Lung (tissue), 12 donors: ENCODE results near the gene EYS. TPM values are rescaled to one million over a fixed set of nuclear protein-coding genes. Genes with fewer than 3 reads are reported as not detected.

Experiments used
- ATAC-seq: fragments of 200-7000 bp; cut with Tn5 transposase; one replicate; pipeline ENCODE4 v1.9.1; 2020; ENCODE audit warnings: moderate number of reproducible peaks; ENCODE audit not compliant: insufficient read depth, low FRiP score
- DNase-seq, 3 donors: peaks; one replicate each; pipeline ENCODE4 v3.0.0-alpha.2; 2013 to 2017
- H3K27ac ChIP-seq, 2 donors: one replicate each; pipeline ENCODE4 v1.5.1; 2013; ENCODE audit warnings: mild to moderate bottlenecking in 2 of 2, moderate library complexity in 2 of 2, control low read depth in 1 of 2, inconsistent platforms in 1 of 2, low read depth in 1 of 2, low read length in 1 of 2
- H3K27me3 ChIP-seq, 3 donors: one replicate each; pipeline ENCODE4 v1.5.1; 2013; ENCODE audit warnings: low read length in 2 of 3; ENCODE audit not compliant: control insufficient read depth in 3 of 3, insufficient read depth in 3 of 3
- H3K36me3 ChIP-seq, 4 donors: one replicate each; pipeline ENCODE4 v1.5.1; 2013; ENCODE audit warnings: low read length in 4 of 4, mild to moderate bottlenecking in 1 of 4, moderate library complexity in 1 of 4; ENCODE audit not compliant: control insufficient read depth in 4 of 4, insufficient read depth in 4 of 4
- H3K4me1 ChIP-seq, 5 donors: one replicate each; pipeline ENCODE4 v1.5.1; 2013; ENCODE audit warnings: low read length in 5 of 5, mild to moderate bottlenecking in 2 of 5, moderate library complexity in 1 of 5; ENCODE audit not compliant: control insufficient read depth in 5 of 5, insufficient read depth in 5 of 5
- H3K4me3 ChIP-seq: one replicate; pipeline ENCODE4 v1.5.1; 2013; ENCODE audit warnings: mild to moderate bottlenecking, control low read depth, moderate library complexity
- H3K9ac ChIP-seq, 2 donors: one replicate each; pipeline ENCODE4 v1.5.1; 2013; ENCODE audit warnings: low read length in 2 of 2, control low read depth in 1 of 2; ENCODE audit not compliant: insufficient read depth in 1 of 2
- H3K9me3 ChIP-seq, 4 donors: one replicate each; pipeline ENCODE4 v1.5.1; 2013; ENCODE audit warnings: low read length in 3 of 4, mild to moderate bottlenecking in 1 of 4, moderate library complexity in 1 of 4; ENCODE audit not compliant: control insufficient read depth in 4 of 4, insufficient read depth in 3 of 4
- WGBS, 2 donors: extraction: QIAGEN DNeasy Blood & Tissue Kit; methylation state at CpG; one replicate each; pipeline ENCODE4 v1.1.7; 2013; 5-methylcytosine and 5-hydroxymethylcytosine counted together
- polyA plus RNA-seq, 2 donors: library from polyadenylated mRNA; stranded (reverse); fragments of 200-250 nt; gene quantifications; one replicate each; pipeline ENCODE4 v1.2.1, GENCODE V29; 2013
- total RNA-seq, 2 donors: library from RNA; depleted of rRNA in 1 of 2; stranded (reverse); fragments of >200 nt in 1 of 2; gene quantifications; one replicate each; pipeline ENCODE4 v1.2.1, GENCODE V29; 2014 to 2021
- TF ChIP-seq, protein P1 (sequence below): IDR thresholded peaks from 2 replicates; pipeline ENCODE4 v1.5.1; 2012; ENCODE audit warnings: mild to moderate bottlenecking; ENCODE audit errors: control extremely low read depth, extremely low read depth
- donor health status: control.
- donor health status: control.
- donor health status: Bipolar disorder and iron deficiency.
- donor health status: healthy.
- donor health status: DM: yes; HTN: yes; CAD: no.

Gene EYS
- total and polyA plus RNA-seq, 4 donors, result 0.06 to 0.34 (median 0.12) TPM

DNA sequence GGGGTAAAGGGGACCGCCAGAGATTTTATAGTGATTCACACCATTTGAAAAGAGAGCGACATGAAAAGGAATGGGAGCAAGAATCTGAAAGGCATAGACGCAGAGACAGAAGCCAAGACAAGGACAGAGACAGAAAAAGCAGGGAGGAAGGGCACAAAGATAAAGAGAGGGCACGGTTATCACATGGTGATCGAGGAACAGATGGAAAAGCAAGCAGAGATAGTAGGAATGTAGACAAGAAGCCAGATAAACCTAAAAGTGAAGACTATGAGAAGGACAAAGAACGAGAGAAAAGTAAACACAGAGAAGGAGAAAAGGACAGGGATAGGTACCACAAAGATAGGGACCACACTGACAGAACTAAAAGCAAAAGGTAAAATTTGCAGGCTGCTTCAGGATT lies 1993.7 kb downstream of the EYS start:
- Histone ChIP-seq H3K36me3 (peaks cover 8 to 40% (median 31%) of the 10 kb centered on the region in 4 donors), H3K27me3 (no peaks in the 10 kb centered on the region), H3K27ac (no peak overlapping the region), H3K4me3 (no peak overlapping the region), H3K9me3 (no peaks in the 10 kb centered on the region), H3K9ac (no peak overlapping the region), H3K4me1 (no peaks in the 10 kb centered on the region)
- DNase-seq (no peak), ATAC-seq (no peak)
- TF ChIP-seq, protein P1, sequence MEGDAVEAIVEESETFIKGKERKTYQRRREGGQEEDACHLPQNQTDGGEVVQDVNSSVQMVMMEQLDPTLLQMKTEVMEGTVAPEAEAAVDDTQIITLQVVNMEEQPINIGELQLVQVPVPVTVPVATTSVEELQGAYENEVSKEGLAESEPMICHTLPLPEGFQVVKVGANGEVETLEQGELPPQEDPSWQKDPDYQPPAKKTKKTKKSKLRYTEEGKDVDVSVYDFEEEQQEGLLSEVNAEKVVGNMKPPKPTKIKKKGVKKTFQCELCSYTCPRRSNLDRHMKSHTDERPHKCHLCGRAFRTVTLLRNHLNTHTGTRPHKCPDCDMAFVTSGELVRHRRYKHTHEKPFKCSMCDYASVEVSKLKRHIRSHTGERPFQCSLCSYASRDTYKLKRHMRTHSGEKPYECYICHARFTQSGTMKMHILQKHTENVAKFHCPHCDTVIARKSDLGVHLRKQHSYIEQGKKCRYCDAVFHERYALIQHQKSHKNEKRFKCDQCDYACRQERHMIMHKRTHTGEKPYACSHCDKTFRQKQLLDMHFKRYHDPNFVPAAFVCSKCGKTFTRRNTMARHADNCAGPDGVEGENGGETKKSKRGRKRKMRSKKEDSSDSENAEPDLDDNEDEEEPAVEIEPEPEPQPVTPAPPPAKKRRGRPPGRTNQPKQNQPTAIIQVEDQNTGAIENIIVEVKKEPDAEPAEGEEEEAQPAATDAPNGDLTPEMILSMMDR, result no peak
- WGBS, 2 donors, result 92 to 97% methylated on average over 6 of the region's 6 CpGs

DNA sequence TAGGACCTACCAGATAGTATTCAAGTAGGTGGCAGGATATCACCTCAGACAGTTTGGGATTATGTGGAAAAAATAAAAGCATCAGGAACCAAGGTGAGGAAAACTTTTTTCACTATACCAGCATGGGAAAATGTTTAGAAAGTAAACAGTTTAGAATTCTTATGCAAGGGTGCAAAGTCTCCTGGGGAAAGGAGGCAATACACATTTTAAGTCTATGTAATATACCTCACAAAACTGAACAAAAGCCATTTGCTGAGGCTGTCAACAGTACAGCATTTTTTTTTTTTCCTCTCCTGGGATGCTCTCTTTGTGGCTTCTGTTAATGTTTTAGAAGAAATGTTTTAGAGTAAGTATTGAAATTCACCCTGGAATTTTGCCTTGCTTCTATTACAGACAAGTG lies 1997.9 kb downstream of the EYS start:
- no peak for ATAC-seq
- no peak for DNase-seq
- H3K9me3 ChIP-seq, result no peaks in the 10 kb centered on the region
- TF ChIP-seq, protein P1, result no peak
- H3K27ac ChIP-seq, result no peak overlapping the region
- no peaks in the 10 kb centered on the region for H3K4me1 ChIP-seq
- no peak overlapping the region for H3K9ac ChIP-seq
- H3K27me3 ChIP-seq, result no peaks in the 10 kb centered on the region
- peaks cover 15 to 59% (median 46%) of the 10 kb centered on the region in 4 donors for H3K36me3 ChIP-seq
- no peak overlapping the region for H3K4me3 ChIP-seq

DNA sequence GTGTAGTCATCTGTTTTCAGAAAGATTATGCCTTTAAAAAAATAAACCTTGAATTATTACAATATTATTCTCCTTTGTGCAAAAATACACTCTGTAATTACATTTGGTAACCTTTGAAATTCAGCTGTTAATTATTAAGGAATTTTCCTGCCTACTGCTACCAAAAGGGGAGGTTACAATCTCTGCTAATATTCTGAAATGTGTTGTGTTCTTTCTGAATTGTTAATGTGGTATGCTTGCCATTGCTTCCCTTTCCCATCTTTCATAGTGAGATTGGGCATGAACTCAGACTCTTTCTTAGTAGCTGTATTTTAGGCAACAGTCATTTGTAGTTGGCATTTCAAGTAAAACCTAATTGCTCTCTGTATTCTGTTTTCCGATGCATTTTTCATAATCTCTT lies 1998.4 kb downstream of the EYS start:
- H3K4me3 ChIP-seq, result no peak overlapping the region
- H3K27ac ChIP-seq, result no peak overlapping the region
- peaks cover 17 to 62% (median 48%) of the 10 kb centered on the region in 4 donors for H3K36me3 ChIP-seq
- DNase-seq, result no peak
- H3K4me1 ChIP-seq, result no peaks in the 10 kb centered on the region
- 98 to 99% methylated on average over 1 of the region's 1 CpG for WGBS, 2 donors
- H3K9me3 ChIP-seq, result no peaks in the 10 kb centered on the region
- no peak for ATAC-seq
- no peak overlapping the region for H3K9ac ChIP-seq
- TF ChIP-seq, protein P1, result no peak
- no peaks in the 10 kb centered on the region for H3K27me3 ChIP-seq

DNA sequence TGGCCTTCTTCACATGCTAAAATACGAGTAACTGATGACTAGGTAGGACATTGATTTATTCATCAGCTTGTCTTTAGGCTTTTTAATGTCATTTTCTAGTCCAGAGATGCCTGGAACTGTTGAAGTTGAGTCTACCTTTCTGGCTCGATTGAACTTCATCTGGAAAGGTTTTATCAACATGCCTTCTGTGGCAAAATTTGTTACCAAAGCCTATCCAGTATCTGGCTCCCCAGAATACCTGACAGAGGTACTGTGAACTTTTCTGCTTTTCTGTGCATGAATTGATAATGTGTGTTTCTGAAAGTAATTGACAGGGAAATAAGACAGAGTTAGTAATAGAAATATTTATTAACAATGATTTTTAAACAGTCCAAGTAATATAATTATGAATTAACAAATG lies 2000.4 kb downstream of the EYS start:
- TF ChIP-seq, protein P1, result no peak
- ATAC-seq, result no peak
- WGBS, 2 donors, result 75 to 88% methylated on average over 2 of the region's 2 CpGs

More for the DNA sequence above, 2000.4 kb downstream of the EYS start:
- no peak for DNase-seq
- Histone ChIP-seq H3K27me3 (no peaks in the 10 kb centered on the region), H3K9ac (no peak overlapping the region), H3K27ac (no peak overlapping the region), H3K36me3 (peaks cover 13 to 56% (median 35%) of the 10 kb centered on the region in 4 donors), H3K4me1 (no peaks in the 10 kb centered on the region), H3K4me3 (no peak overlapping the region), H3K9me3 (no peaks in the 10 kb centered on the region)
